Esophagus (tissue), 2 donors: ENCODE data around the gene PAQR5. TPM values are rescaled to one million over a fixed set of nuclear protein-coding genes. Genes with fewer than 3 reads are reported as not detected.

Experiments used
- H3K27ac ChIP-seq, 2 donors: one replicate each; pipeline ENCODE4 v1.5.1; 2013; ENCODE audit warnings: low read depth in 2 of 2, mild to moderate bottlenecking in 2 of 2, inconsistent platforms in 1 of 2, low read length in 1 of 2, moderate library complexity in 1 of 2
- H3K27me3 ChIP-seq, 2 donors: one replicate each; pipeline ENCODE4 v1.6.1; 2013; ENCODE audit warnings: low read length in 2 of 2, control low read depth in 1 of 2, mild to moderate bottlenecking in 1 of 2; ENCODE audit not compliant: insufficient read depth in 2 of 2, control insufficient read depth in 1 of 2
- H3K36me3 ChIP-seq, 2 donors: one replicate each; pipeline ENCODE4 v1.6.1; 2013; ENCODE audit warnings: low read length in 1 of 2; ENCODE audit not compliant: control insufficient read depth in 2 of 2, insufficient read depth in 2 of 2
- H3K4me1 ChIP-seq, 2 donors: one replicate each; pipeline ENCODE4 v1.6.1; 2013; ENCODE audit warnings: low read length in 1 of 2; ENCODE audit not compliant: control insufficient read depth in 2 of 2, insufficient read depth in 2 of 2
- H3K4me3 ChIP-seq, 2 donors: one replicate each; pipeline ENCODE4 v1.5.1; 2013; ENCODE audit warnings: low read length in 2 of 2, mild to moderate bottlenecking in 2 of 2, low read depth in 1 of 2, moderate library complexity in 1 of 2
- H3K9me3 ChIP-seq, 2 donors: one replicate each; pipeline ENCODE4 v1.6.1; 2013; ENCODE audit warnings: mild to moderate bottlenecking in 2 of 2, low read depth in 1 of 2, low read length in 1 of 2, moderate library complexity in 1 of 2; ENCODE audit not compliant: control insufficient read depth in 2 of 2, insufficient read depth in 1 of 2
- WGBS, 2 donors: extraction: QIAGEN DNeasy Blood & Tissue Kit; methylation state at CpG; one replicate each; pipeline ENCODE4 v1.1.7; 2013; 5-methylcytosine and 5-hydroxymethylcytosine counted together
- polyA plus RNA-seq, 2 donors: library from polyadenylated mRNA; stranded (reverse); fragments of 200-250 nt; gene quantifications; one replicate each; pipeline ENCODE4 v1.2.3, GENCODE V29; 2013
- donor health status: healthy with polysubstance abuse.
- donor health status: Bipolar disorder and iron deficiency.

Gene PAQR5
- polyA plus RNA-seq, 2 donors, result 8.5 to 10.5 TPM

DNA sequence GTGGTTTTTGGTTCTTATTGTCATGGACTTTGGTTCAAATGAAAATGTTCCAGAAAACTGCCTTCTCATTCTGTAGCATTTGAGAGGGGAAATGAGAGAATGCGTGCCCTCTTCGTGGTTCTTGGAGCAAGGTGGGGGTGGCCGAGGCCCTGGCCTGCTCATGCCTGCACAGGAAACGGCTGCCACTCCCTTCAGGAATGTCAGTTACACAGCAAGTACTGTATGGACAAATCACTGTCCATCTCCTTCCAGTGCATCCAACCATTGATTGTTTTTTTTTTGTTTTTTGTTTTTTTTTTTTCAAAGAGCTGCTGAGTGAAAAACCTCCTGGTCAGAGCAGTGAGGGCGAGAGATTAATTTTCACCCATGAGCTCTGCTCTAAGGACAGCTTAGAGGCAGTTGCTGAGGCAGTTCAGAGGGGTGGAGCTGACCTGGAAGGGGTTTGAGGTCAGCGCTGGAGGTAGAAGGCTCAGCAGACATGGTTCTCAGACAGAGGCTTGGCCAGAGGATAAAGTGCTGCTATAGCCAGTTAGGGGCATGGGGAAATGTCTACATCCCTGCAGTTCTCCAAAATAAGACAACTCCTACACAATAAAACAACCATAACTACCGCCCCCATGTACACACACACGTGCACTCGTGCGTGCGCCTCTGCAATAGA, 95.2 kb downstream of the PAQR5 start:
- Histone ChIP-seq H3K4me3 (no peak overlapping the region), H3K27me3 (no peaks in the 10 kb centered on the region), H3K9me3 (no peaks in the 10 kb centered on the region), H3K4me1 (peaks cover 0 to 8% of the 10 kb centered on the region in 2 donors), H3K36me3 (peaks cover 0 to 4% of the 10 kb centered on the region in 2 donors), H3K27ac (no peak overlapping the region)
- WGBS, 2 donors, result 46 to 48% methylated on average over 11 of the region's 11 CpGs

DNA sequence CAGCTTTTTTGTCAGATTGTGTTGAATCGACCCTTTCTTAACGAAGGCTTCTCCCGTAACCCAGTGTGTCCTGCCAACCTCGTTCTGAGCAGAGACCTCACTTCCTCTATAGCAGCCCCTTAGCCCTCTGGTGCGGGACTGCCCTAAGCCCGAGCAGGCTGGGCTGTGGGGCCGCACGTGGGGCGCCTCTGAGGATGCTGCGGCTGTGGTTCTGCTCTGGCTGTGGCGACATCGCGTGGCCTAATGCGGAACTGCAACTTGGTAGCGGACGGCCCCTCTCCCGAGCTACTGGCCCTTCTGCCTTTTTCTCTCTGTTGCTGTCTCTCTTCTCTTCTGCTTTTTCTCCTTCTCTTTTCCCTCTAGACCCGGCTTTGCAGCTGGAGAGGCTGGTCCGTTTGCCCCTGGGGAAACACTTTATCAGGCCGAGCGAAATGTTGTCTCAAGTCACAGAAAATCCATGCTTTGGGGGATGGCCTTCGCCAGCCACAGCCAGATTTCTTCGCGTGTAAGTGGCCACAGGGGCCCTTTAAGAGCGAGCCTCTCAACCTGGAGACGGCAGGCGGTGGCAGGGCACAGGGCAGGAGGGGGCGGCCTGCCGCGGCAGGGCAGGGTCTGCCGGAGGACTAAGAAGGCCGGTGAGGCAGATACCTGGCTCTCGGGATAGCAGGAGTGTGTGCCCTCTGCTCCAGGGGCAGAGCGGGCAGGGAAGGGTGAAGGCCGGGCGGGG, 96.0 kb downstream of the PAQR5 start:
- Histone ChIP-seq H3K36me3 (peaks cover 0 to 4% of the 10 kb centered on the region in 2 donors), H3K4me1 (peaks cover 0 to 6% of the 10 kb centered on the region in 2 donors), H3K27me3 (no peaks in the 10 kb centered on the region), H3K27ac (no peak overlapping the region), H3K4me3 (no peak overlapping the region), H3K9me3 (no peaks in the 10 kb centered on the region)
- 30% methylated on average over 36 of the region's 36 CpGs for WGBS, 2 donors

DNA sequence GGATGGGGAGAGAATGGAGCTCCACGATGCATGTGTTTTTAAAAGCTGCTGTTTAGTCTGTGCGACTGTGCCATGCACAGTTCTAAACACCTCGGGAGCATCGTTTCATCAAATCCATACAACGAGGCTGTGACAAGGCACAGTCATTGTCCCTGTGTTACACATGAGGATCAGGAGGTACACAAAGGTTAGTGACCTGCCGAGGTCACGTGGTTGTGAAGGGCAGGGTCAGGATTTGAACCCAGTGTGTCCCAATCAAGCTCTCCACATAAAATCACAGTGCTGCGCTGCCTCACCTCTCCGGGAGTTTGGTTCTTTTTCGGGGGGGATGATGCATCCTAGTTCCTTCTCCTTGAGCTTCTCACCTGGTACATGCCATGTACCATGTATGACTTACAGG, 96.7 kb downstream of the PAQR5 start:
- WGBS, 2 donors, result 90 to 94% methylated on average over 10 of the region's 10 CpGs
- H3K27ac ChIP-seq, result no peak overlapping the region
- no peak overlapping the region for H3K4me3 ChIP-seq
- H3K36me3 ChIP-seq, result peaks cover 0 to 8% of the 10 kb centered on the region in 2 donors
- H3K9me3 ChIP-seq, result no peaks in the 10 kb centered on the region
- peaks cover 0 to 6% of the 10 kb centered on the region in 2 donors for H3K4me1 ChIP-seq
- no peaks in the 10 kb centered on the region for H3K27me3 ChIP-seq

DNA sequence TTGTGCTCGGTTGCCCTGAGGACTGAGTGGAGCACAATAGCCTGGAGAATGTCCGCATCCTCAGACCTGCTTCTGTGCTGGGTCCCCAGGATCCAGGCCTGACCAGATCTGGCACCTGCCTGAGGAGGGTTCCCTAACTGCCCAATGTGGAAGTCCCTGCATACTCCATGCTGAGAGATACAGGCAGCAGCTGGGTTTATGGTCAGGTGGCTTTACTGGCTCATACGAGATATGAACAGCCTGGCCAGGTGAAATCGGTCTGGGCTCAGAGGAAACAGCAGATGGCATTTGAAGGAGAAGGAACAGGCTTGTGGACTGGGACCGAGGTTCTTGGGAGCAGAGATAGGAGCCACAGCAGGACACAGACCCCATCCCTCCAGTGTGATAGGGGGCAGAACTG, 97.3 kb downstream of the PAQR5 start:
- Histone ChIP-seq H3K36me3 (peaks cover 0 to 8% of the 10 kb centered on the region in 2 donors), H3K4me3 (no peak overlapping the region), H3K9me3 (no peaks in the 10 kb centered on the region), H3K27me3 (no peaks in the 10 kb centered on the region), H3K4me1 (peaks cover 0 to 4% of the 10 kb centered on the region in 2 donors), H3K27ac (no peak overlapping the region)
- WGBS, 2 donors, result 91 to 96% methylated on average over 5 of the region's 5 CpGs

DNA sequence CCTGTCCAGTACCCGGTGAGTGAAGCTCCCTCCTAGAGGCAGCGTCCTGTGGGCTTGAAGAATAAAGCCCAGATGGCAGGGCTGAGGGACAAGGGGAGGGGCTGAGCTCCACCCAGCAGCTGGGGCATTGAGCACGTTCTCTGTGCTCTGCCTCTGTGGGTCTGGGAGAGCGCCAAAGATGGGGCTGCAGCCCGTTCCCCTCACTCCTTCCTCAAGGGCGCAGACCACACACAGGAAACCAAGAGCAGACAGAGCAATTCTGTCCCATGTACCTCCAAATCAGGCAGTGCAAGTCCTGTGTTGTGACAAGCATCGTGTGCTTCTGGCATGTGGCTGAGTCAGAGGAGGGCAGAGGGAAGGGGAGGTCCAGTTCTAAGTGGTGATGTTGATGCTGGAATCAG, 99.8 kb downstream of the PAQR5 start:
- Histone ChIP-seq H3K4me1 (no peaks in the 10 kb centered on the region), H3K27ac (no peak overlapping the region), H3K9me3 (no peaks in the 10 kb centered on the region), H3K4me3 (no peak overlapping the region), H3K36me3 (peaks cover 0 to 8% of the 10 kb centered on the region in 2 donors), H3K27me3 (no peaks in the 10 kb centered on the region)
- 55 to 60% methylated on average over 7 of the region's 7 CpGs for WGBS, 2 donors

DNA sequence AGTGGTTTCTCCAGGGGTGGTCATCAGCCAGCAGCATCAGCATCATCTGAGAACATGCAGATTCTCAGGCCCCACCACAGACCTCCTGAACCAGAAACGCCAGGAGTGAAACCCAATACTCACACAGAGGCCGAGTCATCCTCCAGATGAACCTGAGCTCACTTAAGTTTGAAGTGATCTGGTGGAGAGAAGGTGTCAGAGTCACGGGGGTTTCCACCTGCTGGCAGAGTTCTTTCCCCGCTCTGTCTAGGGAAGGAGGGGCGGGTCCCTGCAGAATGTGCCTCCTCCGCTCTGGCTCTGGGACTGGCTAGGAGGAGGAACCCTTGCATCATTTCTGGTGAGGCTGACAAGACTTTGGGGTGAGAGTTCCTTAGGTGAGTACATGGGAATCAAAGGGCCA, 102.1 kb downstream of the PAQR5 start:
- WGBS, 2 donors, result 84 to 87% methylated on average over 6 of the region's 6 CpGs
- Histone ChIP-seq H3K36me3 (peaks cover 0 to 8% of the 10 kb centered on the region in 2 donors), H3K4me1 (no peaks in the 10 kb centered on the region), H3K9me3 (no peaks in the 10 kb centered on the region), H3K27me3 (no peaks in the 10 kb centered on the region), H3K4me3 (no peak overlapping the region), H3K27ac (no peak overlapping the region)

DNA sequence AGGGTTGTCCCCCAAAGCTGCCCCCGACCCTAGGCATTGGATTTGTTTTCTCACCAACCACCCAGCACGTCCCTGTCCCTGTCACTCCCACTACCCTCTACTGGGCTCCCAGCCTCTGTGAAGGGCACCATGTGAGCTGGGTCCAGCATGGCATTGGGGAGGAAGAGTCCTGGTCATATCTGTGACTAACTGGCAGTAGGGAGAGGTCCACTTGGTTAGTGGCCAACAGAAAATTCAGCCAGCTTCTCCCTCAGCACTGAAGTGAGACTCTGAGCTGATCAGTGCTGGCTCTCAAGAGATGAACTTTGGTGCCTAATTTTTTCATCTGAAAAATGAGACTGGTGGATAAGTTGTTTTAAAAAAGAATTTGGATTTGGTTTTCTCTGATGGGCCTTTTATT, 104.1 kb downstream of the PAQR5 start:
- Histone ChIP-seq H3K27ac (no peak overlapping the region), H3K27me3 (no peaks in the 10 kb centered on the region), H3K9me3 (no peaks in the 10 kb centered on the region), H3K4me1 (no peaks in the 10 kb centered on the region), H3K36me3 (peaks cover 0 to 8% of the 10 kb centered on the region in 2 donors), H3K4me3 (no peak overlapping the region)
- WGBS, 2 donors, result 89 to 100% methylated on average over 2 of the region's 2 CpGs

DNA sequence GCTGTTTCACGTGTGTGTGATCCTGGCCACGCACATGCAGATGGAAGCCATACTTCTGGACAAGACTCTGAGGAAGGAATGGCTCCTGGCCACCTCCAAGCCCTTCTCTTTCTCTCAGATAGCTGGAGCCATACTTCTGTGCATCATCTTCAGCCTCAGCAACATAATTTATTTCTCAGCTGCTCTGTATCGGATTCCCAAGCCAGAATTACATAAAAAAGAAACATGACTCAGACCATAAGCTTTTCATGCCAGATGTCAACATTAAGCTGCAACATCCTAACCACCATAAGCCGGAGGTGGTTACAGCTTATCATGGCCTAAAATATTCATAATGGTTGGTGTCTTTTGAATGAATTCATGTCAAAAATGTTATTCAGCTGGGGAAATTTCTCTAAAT, 104.9 kb downstream of the PAQR5 start:
- Histone ChIP-seq H3K4me3 (no peak overlapping the region), H3K27me3 (no peaks in the 10 kb centered on the region), H3K9me3 (no peaks in the 10 kb centered on the region), H3K4me1 (no peaks in the 10 kb centered on the region), H3K36me3 (peaks cover 0 to 4% of the 10 kb centered on the region in 2 donors), H3K27ac (no peak overlapping the region)
- WGBS, 2 donors, result 60 to 72% methylated on average over 4 of the region's 4 CpGs

DNA sequence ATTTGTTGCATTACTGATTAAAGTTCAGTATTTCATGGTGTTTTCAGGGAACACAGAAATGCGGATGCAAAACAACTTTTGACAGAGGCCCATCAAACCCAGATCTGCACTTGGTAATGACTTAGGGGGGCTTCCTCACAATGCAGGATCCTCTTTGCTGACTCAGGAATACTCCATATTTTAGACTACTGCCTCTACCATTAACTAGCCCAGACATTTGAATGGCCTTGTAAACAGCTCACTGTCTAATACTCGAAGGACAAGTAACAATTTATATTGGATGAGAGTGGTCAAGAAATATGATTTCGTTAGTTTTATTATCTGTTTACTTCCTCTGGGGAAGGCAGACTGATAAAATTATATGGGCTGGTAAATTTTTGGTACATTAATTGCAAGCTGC, 106.4 kb downstream of the PAQR5 start:
- Histone ChIP-seq H3K4me3 (no peak overlapping the region), H3K36me3 (peaks cover 0 to under 1% of the 10 kb centered on the region in 2 donors), H3K9me3 (no peaks in the 10 kb centered on the region), H3K4me1 (no peaks in the 10 kb centered on the region), H3K27me3 (no peaks in the 10 kb centered on the region), H3K27ac (no peak overlapping the region)
- 61 to 63% methylated on average over 3 of the region's 3 CpGs for WGBS, 2 donors
